H1 (cell line): ENCODE measurements around the gene TUBA3D.

Experiments
- BCL11A ChIP-seq, 2 experiments: IDR thresholded peaks; one replicate each; pipeline ENCODE4 v1.6.1; 2011; ENCODE audit warnings: low read depth in 2 of 2, low read length in 2 of 2, mild to moderate bottlenecking in 2 of 2
- CTCF ChIP-seq, 3 experiments: IDR thresholded peaks; 1 replicate in 2 of 3; 2 replicates in 1 of 3; pipeline versions ENCODE4 v1.5.1 to v1.6.1; 2011; ENCODE audit warnings: low read length in 3 of 3, mild to moderate bottlenecking in 3 of 3, inconsistent platforms in 2 of 3, low read depth in 1 of 3, moderate library complexity in 1 of 3; ENCODE audit not compliant: insufficient read depth in 1 of 3; ENCODE audit errors: control extremely low read depth in 1 of 3
- GABPA ChIP-seq: IDR thresholded peaks from 2 replicates; pipeline ENCODE4 v1.6.1; 2011; ENCODE audit warnings: mild to moderate bottlenecking, low read length, moderate library complexity, borderline replicate concordance; ENCODE audit not compliant: insufficient read depth
- RAD21 ChIP-seq, 2 experiments: IDR thresholded peaks in 1 of 2; conservative IDR thresholded peaks in 1 of 2; 2 replicates each; pipeline ENCODE4 v1.6.1; 2011; ENCODE audit warnings: low read depth in 2 of 2, low read length in 2 of 2, improper control_type of control experiment in 1 of 2, inconsistent platforms in 1 of 2, mild to moderate bottlenecking in 1 of 2, moderate library complexity in 1 of 2

- TF ChIP-seq CTCF (IDR thresholded peaks at IDR 0.05; ENCODE audit: control extremely low read depth in 1 of 3, insufficient read depth in 1 of 3, low read depth in 1 of 3, low read length in 3 of 3) (no peak), GABPA (no peak), BCL11A (IDR thresholded peaks at IDR 0.05; ENCODE audit: low read depth in 2 of 2, low read length in 2 of 2) (no peak), RAD21 (IDR thresholded peaks at IDR 0.05 in 1 of 2, conservative IDR thresholded peaks at IDR 0.05 in 1 of 2; ENCODE audit: low read depth in 2 of 2, low read length in 2 of 2) (no peak)
These were observed 44.6 kb downstream of the TUBA3D start for GRCh38 chr2:131520526-131520925.
